Measurements from ENCODE around the gene TAPBP.

DNA sequence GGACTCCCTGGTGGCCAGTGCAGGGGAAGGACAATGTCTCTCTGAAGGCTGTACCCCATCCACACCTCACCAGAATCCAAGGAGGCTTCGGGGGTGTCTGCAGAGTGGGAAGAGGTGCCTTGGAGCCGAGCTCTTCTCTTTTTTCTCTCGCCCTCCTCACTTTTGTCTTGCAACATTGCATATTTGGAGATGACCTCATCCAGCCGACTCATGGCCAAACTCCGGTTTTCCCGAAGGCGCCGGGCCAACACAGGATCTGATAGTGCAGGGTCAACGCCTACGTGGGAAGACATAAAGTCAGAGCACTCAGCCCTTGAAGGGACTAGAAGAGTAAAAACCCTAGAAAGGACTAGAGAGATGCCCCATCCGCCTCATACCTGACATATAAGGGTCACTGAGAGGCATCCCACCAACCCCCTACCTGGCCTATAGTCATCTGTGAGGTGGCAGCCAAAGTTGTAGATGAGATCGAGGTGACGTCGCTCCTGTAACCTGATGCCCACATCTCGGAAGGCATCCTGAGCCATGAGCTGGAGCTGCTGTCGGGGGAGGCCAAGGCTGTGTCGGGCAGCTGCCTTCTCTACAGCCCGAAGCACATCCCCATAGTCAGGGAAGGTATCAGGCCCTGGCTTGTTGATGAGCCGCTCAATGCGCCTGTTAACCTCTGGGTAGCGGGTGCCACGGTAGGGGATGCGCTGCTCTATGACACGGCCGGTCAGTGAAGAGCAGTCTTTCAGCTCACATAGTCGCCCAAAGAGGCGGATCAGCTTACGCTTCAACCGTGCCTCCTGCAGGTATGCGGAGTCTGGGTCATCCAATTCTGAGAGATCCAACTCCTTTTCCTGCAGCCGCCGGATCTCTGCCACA is 6.7 kb upstream of the TAPBP start:
- no peak for TF ChIP-seq CTCF (IDR thresholded peaks at IDR 0.05 in 8 of 11, conservative IDR thresholded peaks at IDR 0.05 in 3 of 11)
- no peak for TF ChIP-seq POLR2AphosphoS5 (IDR thresholded peaks at IDR 0.05)
- TF ChIP-seq POLR2A (IDR thresholded peaks at IDR 0.05), result no peak

All from spleen (tissue), 7 donors.